ENCODE data around the gene UTP4. TPM values are rescaled to one million over a fixed set of nuclear protein-coding genes. Genes with fewer than 3 reads are reported as not detected.

Gene UTP4
- total RNA-seq, 1 experiment from 2014 or later: 61.7 TPM

DNA sequence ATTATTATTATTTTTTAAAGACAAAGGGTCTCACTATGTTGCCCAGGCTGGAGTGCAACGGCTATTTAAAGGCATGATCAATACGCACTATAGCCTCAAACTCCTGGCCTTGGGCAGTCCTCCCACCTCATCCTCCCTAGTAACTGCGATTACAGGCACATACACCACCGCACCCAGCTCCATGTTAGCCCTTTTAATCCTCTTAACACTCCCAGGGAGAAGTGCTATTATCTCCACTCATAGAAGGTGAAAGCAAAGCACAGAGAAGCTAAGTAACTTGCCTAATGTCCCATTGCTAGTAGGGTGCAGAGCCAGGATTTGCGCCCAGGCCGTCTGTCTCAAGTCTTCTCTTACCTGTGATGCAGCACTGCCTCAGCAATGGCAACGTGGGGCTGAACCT is 22.0 kb upstream of the UTP4 start:
- H3K36me3 ChIP-seq (ENCODE audit: control insufficient read depth, insufficient read depth, low read length): no peaks in the 10 kb centered on the region
- TF ChIP-seq SIN3A (IDR thresholded peaks at IDR 0.05; ENCODE audit: borderline replicate concordance, insufficient read depth, low read depth, low read length) (no peak), POLR2AphosphoS5 (IDR thresholded peaks at IDR 0.05; ENCODE audit: low read depth, low read length) (no peak), TCF7L2 (IDR thresholded peaks at IDR 0.05; ENCODE audit: low read depth, low read length) (no peak)
- TF ChIP-seq, protein P1, sequence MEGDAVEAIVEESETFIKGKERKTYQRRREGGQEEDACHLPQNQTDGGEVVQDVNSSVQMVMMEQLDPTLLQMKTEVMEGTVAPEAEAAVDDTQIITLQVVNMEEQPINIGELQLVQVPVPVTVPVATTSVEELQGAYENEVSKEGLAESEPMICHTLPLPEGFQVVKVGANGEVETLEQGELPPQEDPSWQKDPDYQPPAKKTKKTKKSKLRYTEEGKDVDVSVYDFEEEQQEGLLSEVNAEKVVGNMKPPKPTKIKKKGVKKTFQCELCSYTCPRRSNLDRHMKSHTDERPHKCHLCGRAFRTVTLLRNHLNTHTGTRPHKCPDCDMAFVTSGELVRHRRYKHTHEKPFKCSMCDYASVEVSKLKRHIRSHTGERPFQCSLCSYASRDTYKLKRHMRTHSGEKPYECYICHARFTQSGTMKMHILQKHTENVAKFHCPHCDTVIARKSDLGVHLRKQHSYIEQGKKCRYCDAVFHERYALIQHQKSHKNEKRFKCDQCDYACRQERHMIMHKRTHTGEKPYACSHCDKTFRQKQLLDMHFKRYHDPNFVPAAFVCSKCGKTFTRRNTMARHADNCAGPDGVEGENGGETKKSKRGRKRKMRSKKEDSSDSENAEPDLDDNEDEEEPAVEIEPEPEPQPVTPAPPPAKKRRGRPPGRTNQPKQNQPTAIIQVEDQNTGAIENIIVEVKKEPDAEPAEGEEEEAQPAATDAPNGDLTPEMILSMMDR (IDR thresholded peaks at IDR 0.05): no peak
- TF ChIP-seq, protein P2, sequence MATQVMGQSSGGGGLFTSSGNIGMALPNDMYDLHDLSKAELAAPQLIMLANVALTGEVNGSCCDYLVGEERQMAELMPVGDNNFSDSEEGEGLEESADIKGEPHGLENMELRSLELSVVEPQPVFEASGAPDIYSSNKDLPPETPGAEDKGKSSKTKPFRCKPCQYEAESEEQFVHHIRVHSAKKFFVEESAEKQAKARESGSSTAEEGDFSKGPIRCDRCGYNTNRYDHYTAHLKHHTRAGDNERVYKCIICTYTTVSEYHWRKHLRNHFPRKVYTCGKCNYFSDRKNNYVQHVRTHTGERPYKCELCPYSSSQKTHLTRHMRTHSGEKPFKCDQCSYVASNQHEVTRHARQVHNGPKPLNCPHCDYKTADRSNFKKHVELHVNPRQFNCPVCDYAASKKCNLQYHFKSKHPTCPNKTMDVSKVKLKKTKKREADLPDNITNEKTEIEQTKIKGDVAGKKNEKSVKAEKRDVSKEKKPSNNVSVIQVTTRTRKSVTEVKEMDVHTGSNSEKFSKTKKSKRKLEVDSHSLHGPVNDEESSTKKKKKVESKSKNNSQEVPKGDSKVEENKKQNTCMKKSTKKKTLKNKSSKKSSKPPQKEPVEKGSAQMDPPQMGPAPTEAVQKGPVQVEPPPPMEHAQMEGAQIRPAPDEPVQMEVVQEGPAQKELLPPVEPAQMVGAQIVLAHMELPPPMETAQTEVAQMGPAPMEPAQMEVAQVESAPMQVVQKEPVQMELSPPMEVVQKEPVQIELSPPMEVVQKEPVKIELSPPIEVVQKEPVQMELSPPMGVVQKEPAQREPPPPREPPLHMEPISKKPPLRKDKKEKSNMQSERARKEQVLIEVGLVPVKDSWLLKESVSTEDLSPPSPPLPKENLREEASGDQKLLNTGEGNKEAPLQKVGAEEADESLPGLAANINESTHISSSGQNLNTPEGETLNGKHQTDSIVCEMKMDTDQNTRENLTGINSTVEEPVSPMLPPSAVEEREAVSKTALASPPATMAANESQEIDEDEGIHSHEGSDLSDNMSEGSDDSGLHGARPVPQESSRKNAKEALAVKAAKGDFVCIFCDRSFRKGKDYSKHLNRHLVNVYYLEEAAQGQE (IDR thresholded peaks at IDR 0.05; ENCODE audit: insufficient read depth in 1 of 2, low read depth in 2 of 2, low read length in 1 of 2): no peak

DNA sequence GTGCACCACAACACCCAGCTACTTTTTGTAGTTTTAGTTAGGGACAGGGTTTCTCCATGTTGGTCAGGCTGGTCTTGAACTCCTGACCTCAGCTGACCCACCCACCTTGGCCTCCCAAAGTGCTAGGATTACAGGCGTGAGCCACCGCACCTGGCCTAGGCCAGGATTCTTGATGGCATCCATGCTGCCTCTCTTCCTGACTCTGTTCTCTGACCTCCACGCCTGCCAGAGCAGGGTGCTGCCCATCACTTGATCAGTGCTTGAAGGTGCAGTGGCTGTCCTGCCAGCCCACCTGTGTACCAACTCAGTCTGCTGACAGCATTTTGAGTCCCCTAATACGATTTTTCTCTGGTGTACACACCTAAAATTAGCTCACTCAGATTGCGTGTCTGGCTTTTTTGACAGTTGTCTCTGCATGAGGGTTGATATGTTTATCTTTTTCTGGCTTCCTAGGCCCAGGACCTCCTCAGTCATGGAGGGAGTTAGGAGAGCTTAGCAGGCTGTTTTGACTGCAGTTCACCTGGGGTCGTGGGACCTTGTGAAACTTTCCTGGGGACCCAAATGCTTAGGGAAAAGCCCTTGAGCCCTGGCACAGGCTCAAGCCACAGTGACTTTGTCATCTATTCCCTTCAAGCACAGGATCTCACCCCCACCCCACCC is 21.1 kb upstream of the UTP4 start:
- peaks cover 15% of the 10 kb centered on the region for H3K4me1 ChIP-seq (ENCODE audit: control insufficient read depth, insufficient read depth, low read length)
- H3K9me3 ChIP-seq (ENCODE audit: control insufficient read depth, insufficient read depth, low read depth, low read length): no peaks in the 10 kb centered on the region
- in situ Hi-C loops (cut with HindIII; ENCODE audit: low pct_unique_long_range_greater_than_20kb, low sequenced_read_pairs): no loop called here
- CTCF ChIA-PET: interaction anchor here (0.5 to 0.6 kb wide), 3 partner anchors 18 to 119 kb away, joined by 4 to 16 read pairs (median 4); no protein-coding TSS in a partner anchor
- no TSS peak for BruUV-seq (replicated peaks)
- intact Hi-C loops (cut with micrococcal nuclease; ENCODE audit: unreplicated experiment): loop anchor here (10.0 kb wide), 1 partner anchor 257 kb away; no protein-coding TSS in a partner anchor
- H3K27me3 ChIP-seq (ENCODE audit: control insufficient read depth, insufficient read depth, low read length): no peaks in the 10 kb centered on the region
- ATAC-seq (no peak), DNase-seq (ENCODE audit: low read depth, low spot score) (no peak)
- H3K4me3 ChIP-seq (ENCODE audit: low read depth in 2 of 2, low read length in 2 of 2): no peak overlapping the region
- POLR2A ChIA-PET: interaction anchor here (0.7 kb wide), 1 partner anchor 40 kb away, joined by 3 read pairs; no protein-coding TSS in a partner anchor
- TF ChIP-seq, protein P1 (IDR thresholded peaks at IDR 0.05): no peak
- no peak for TF ChIP-seq POLR2AphosphoS5 (IDR thresholded peaks at IDR 0.05; ENCODE audit: low read depth, low read length)
- no peak for TF ChIP-seq SIN3A (IDR thresholded peaks at IDR 0.05; ENCODE audit: borderline replicate concordance, insufficient read depth, low read depth, low read length)
- TF ChIP-seq, protein P2 (IDR thresholded peaks at IDR 0.05; ENCODE audit: insufficient read depth in 1 of 2, low read depth in 2 of 2, low read length in 1 of 2): no peak
- TF ChIP-seq TCF7L2 (IDR thresholded peaks at IDR 0.05; ENCODE audit: low read depth, low read length): no peak
- H3K27ac ChIP-seq (ENCODE audit: low read length): no peak overlapping the region
- H3K36me3 ChIP-seq (ENCODE audit: control insufficient read depth, insufficient read depth, low read length): no peaks in the 10 kb centered on the region

More for the DNA sequence above, 22.0 kb upstream of the UTP4 start:
- H3K27me3 ChIP-seq (ENCODE audit: control insufficient read depth, insufficient read depth, low read length): no peaks in the 10 kb centered on the region
- ATAC-seq: no peak
- no peak overlapping the region for H3K27ac ChIP-seq (ENCODE audit: low read length)
- H3K4me1 ChIP-seq (ENCODE audit: control insufficient read depth, insufficient read depth, low read length): peaks cover 16% of the 10 kb centered on the region
- no peak overlapping the region for H3K4me3 ChIP-seq (ENCODE audit: low read depth in 2 of 2, low read length in 2 of 2)
- CTCF ChIA-PET: interaction anchor here (0.6 kb wide), 1 partner anchor 118 kb away, joined by 4 read pairs; no protein-coding TSS in a partner anchor
- no TSS peak for BruUV-seq (replicated peaks)
- intact Hi-C loops (cut with micrococcal nuclease; ENCODE audit: unreplicated experiment) (loop anchor here (10.0 kb wide), 1 partner anchor 256 kb away; no protein-coding TSS in a partner anchor), in situ Hi-C loops (cut with HindIII; ENCODE audit: low pct_unique_long_range_greater_than_20kb, low sequenced_read_pairs) (no loop called here)
- DNase-seq (ENCODE audit: low read depth, low spot score): no peak
- POLR2A ChIA-PET: no interaction called here
- no peaks in the 10 kb centered on the region for H3K9me3 ChIP-seq (ENCODE audit: control insufficient read depth, insufficient read depth, low read depth, low read length)

All from Panc1 (cell line).